NCI-H2171 treated with DMSO at 0.1 percent for 48 hours (cell line): Measurements from ENCODE around the gene ARL13A.
"Not testable (repeated sequence)": the region's sequence is repeated elsewhere in the genome, so short reads cannot be mapped to it uniquely, and the experiment has no call there.

Experiments used
- DNase-seq: peaks from one replicate; lab custom pipeline; 2025; lab: John Stamatoyannopoulos, UW

The ARL13A gene

DNA sequence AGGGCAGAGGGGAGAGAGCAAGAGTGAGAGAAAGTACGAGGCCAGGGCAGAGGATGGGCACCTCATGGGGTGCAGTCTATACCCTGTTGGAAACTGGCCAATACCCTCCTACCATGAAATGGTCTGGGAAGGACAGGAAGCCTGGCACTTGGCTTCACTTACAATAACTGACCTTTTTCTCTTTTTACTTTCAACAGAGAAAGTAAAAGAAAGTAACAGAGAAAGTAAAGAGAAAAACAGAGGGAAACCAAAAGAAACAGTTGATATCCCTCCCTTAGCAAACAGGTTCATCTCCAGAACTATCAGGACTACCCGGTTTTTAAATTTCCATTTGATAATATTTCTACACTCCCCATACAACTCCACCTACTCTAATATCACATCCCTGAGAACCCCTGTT lies 20.6 kb downstream of the ARL13A start:
- no peak for DNase-seq

DNA sequence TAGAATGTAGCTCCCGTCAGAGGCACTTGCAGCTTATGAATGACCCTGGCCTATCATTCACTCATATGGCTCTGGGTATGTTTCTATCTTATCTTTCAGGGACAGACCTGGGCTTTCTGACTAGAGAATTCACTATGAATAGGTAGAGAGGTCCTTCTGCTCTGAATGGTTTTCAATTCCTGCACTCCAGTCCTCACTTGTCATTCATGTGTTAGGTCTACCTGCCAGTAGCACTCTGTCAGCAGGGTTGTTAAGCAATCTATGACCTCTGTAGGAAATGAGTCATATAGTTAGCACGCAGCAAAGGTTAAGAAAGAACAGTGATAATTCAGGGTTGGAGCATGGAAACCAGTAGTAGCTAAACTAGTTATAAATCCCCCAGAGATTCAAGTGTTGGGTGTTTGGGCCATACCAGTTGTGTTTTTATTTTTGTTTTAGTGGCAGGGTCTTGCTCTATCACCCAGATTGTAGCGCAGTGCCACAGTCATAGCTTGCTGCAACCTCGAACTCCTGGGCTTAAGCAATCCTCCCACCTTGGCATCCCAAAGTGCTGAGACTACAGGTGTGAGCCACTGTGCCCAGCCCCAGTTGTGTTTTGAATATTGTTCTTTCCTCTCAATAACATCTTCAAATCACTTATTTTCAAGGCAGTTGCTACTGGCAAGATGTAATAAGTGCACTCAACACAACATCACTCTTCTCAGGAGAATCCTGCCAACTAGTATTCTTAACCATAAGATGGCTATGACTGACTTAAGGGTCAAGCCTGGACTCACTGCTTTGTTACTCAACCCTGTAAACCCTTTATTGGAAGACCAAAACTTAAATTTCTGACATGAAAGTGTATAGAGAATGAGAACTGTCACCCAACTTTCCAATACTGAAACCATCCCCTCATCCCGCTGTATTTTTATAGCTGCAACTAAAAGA lies 25.1 kb downstream of the ARL13A start:
- no peak for DNase-seq

DNA sequence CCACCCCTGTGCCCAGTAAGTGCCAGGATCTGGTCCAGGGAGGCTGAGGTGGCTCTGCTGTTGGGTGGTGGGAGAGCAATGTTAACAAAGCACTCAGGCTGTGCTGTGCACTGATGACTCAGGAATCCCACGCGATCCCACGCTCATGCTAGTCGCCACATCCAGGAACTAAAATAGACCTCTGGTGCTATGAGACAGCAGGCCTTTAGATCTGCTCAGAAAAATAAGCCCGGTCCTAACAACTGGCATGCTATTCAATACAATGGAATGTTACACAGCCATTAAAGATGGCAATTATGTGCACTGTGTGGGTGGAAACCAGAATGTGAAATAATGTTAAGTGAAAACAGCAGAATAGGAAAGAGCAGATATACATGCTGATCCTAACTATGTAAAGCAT lies 26.0 kb downstream of the ARL13A start:
- no peak for DNase-seq

DNA sequence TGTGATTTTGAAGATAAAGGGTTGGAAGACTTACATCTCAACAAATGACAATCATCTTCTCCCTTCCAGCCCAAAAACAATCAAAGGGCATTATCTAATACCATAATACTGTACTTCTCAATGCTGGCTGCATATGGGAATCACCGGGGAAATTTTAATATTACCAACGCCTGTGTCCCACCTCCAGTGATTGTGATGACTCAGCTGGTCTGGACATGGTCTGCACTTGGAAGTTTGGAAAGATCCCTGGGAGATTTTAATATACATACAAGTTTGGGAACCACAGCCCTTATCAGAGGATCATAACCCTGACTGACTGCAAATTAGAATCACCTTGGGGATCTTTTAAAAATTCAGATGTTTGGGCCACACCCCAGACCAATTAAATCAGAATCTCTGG lies 29.9 kb downstream of the ARL13A start:
- DNase-seq = no peak

DNA sequence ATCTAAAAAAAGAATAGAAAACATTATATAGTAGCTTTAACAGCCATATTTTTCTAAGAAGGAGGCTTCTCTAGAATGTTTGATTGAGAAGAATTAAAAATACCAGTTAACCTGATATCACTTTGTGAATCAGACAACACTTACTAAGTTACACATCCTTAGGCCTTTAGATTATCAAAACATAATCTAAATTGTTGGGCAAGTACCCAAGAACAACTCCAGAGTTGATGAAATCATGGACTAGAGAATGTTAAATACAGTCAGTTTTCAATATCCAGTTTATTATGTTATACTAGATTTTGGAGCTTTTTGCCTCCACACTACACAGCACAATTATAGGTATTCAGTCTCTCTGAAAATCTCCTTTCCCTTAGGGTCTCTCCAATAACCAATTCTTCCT lies 39.6 kb downstream of the ARL13A start:
- no peak for DNase-seq

DNA sequence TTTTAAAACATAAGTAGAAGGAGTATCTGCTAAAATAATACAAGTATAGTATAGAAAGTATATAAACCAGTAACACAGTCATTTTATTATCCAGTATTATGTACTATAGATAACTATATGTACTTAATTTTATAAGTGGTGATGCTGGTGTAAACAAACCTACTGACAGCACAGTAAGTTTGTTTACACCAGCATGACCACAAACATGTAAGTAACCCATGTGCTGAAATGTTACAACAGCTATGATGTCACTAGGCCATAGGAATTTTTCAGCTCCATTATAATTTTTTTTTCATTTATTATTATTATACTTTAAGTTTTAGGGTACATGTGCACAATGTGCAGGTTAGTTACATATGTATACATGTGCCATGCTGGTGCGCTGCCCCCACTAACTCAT lies 42.5 kb downstream of the ARL13A start:
- DNase-seq = not testable (repeated sequence)

DNA sequence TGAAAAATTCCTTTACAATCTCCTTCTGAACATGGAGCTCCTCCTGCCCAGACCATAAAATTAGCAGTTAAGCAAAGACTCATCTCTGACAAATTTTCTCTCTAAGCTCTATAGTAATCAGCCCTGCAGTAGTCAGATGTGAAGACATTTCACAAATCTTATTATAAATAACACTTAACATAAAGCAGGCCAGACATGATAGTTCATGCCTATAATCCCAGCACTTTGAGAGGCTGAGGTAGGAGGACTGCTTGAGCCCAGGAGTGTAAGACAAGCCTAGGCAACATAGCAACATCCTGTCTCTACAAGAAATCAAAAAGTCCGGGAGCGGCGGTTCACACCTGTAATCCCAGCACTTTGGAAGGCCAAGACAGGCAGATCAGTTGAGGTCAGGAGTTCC lies 52.5 kb downstream of the ARL13A start:
- DNase-seq = no peak

DNA sequence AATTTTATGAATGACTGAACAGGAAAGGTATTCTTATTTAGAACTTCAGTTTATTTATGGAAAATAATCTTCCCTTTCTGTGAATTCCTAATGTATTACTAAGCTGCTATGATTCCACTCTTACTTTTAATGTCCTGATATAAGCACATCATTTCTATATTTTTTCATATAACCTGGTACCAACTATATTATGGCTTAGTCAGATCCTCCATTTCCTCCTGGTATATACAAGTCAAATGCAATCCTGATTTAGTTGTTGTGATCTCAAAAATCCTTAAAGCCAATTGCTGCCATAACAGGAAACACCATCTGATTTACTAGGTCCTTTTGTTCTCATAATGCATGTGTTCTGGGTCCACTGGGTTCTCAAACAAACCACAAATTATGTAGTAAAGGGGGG lies 55.6 kb downstream of the ARL13A start:
- DNase-seq = no peak

DNA sequence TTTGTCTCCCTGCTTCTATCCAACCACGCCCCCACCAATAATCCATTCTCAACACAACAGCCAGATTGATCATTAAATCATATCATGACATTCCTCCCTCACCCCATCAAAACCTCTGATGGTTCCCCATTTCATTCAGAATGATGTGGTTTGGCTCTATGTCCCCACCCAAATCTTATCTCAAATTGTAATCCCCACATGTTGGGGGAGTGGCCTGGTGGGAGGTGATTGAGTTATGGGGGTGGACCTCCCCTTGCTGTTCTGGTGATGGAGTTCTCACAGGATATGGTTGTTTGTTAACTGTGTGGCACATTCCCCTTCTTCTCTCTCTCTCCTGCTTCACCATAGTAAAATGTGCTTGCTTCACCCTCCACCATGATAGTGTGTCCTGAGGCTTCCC lies 59.1 kb downstream of the ARL13A start:
- no peak for DNase-seq

DNA sequence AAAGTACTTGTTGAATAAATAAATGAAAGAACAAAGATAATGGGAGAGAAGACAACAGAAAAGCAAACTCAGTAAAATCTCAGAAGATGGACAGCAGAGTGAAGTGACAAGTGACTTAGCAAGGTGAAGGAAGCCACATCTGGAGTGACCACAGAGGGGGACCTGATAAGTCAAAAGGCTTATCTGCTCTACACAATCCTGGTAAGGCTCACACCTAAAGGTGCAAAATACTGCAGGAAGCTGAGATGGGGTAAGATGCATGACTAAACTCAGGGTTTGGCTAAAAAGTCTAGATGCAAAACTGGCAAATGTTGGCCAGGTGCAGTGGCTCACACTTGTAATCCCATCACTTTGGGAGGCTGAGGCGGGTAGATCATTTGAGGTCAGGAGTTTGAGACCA lies 60.2 kb downstream of the ARL13A start:
- DNase-seq = no peak

DNA sequence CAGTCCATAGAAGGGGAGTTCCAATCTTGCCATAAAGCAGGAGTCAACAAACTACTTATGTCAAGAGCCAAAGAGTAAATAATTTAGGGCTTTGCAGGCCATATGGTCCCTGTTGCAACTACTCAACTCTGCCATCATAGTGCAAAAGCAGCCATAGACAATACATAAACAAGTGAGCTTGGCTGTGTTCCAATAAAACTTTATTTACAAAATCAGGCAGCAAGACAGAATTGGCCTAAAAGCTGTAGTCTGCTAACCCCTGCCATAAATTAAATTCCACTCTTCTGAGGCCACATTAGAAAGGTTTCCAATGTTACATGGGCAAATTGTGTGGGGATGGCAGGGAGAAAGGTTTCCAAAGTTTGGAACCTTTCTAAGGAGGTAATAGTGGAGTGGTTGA lies 67.7 kb downstream of the ARL13A start:
- DNase-seq = no peak

DNA sequence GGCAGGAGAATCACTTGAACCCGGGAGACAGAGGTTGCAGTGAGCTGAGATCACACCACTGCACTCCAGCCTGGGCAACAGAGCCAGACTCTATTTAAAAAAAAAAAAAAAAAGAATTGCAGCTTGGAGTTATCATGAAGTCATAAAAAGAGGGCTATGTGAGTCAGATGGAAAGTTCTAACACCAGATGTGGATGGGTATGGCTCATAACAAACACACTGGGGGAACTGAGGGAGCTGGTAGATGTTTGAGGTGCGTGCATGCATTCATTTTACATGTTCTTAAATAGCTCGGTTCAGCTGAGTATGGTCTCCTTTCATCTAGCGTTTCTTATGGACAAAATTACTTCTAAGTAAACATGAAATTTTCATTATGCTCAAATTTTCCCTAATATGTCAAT lies 70.7 kb downstream of the ARL13A start:
- DNase-seq = no peak
